Glutamatergic neuron (in vitro differentiated cells): ENCODE measurements around the gene DISC1. TPM values are rescaled to one million over a fixed set of nuclear protein-coding genes. Genes with fewer than 3 reads are reported as not detected.
A peak's percentile ranks its signal among the peaks of the same experiment; 100 is the strongest.
"Not testable (repeated sequence)": the region's sequence is repeated elsewhere in the genome, so short reads cannot be mapped to it uniquely, and the experiment has no call there.

Source experiments
- DNase-seq: peaks from one replicate; pipeline ENCODE4 v3.0.0; 2022
- H3K27ac Mint-ChIP-seq: one replicate; pipeline ENCODE4 v1.8.0; 2020; ENCODE audit warnings: mild to moderate bottlenecking, mixed read lengths, inconsistent platforms; ENCODE audit not compliant: unreplicated experiment
- H3K27me3 Mint-ChIP-seq: one replicate; pipeline ENCODE4 v1.8.0; 2020; ENCODE audit warnings: mild to moderate bottlenecking, moderate library complexity, mixed read lengths, inconsistent platforms; ENCODE audit not compliant: unreplicated experiment
- H3K36me3 Mint-ChIP-seq: one replicate; pipeline ENCODE4 v1.8.0; 2020; ENCODE audit warnings: mild to moderate bottlenecking, mixed read lengths, inconsistent platforms; ENCODE audit not compliant: unreplicated experiment
- H3K4me1 Mint-ChIP-seq: one replicate; pipeline ENCODE4 v1.8.0; 2020; ENCODE audit warnings: mild to moderate bottlenecking, low read depth, mixed read lengths, inconsistent platforms; ENCODE audit not compliant: unreplicated experiment
- H3K4me3 Mint-ChIP-seq: one replicate; pipeline ENCODE4 v1.8.0; 2020; ENCODE audit warnings: mild to moderate bottlenecking, mixed read lengths, inconsistent platforms; ENCODE audit not compliant: unreplicated experiment
- H3K9me3 Mint-ChIP-seq: one replicate; pipeline ENCODE4 v1.8.0; 2020; ENCODE audit warnings: mild to moderate bottlenecking, moderate library complexity, mixed read lengths, inconsistent platforms; ENCODE audit not compliant: unreplicated experiment
- CTCF ChIP-seq: fragments of 200-600 bp; sonication (generic); IDR thresholded peaks from one replicate; pipeline ENCODE4 v1.5.0; 2021; ENCODE audit not compliant: partially characterized antibody, unreplicated experiment
- total RNA-seq: library from RNA; stranded (reverse); fragmentation: NEBNext Ultra II Directional; extraction: Animal tissue kit (Norgen Biotek cat#: 25700); gene quantifications from one replicate; pipeline ENCODE4 v1.2.1, GENCODE V29; 2021; ENCODE audit not compliant: unreplicated experiment

Gene DISC1
- total RNA-seq, 1 donor from 2014 or later, result 9.1 TPM

DNA sequence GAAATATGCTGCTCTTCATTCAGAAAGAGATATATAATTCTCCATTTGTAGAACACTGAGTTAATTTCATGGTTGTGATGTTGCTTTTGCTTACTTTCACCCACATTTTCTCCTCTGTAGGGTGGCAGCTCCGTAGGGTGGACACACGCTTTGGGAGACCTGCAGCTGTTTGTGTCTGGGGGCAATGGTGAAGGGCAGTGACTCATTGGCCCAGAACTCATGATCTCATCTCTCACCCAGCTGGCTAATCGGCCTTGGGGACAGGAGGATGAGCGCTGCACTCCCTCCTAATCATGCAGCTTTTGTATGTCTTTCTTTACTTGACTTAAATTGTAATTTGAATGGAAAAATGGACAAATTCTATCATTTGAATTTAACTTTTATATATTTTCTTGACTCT, 9.6 kb downstream of the DISC1 start:
- no peaks in the 10 kb centered on the region for H3K27me3 Mint-ChIP-seq
- peaks cover 4% of the 10 kb centered on the region for H3K9me3 Mint-ChIP-seq
- peak overlapping the region; percentile 78 for H3K27ac Mint-ChIP-seq
- H3K4me1 Mint-ChIP-seq, result peaks cover 8% of the 10 kb centered on the region
- TF ChIP-seq CTCF, result no peak
- no peak overlapping the region for H3K4me3 Mint-ChIP-seq
- DNase-seq, result peak; percentile 46
- H3K36me3 Mint-ChIP-seq, result peaks cover 9% of the 10 kb centered on the region

DNA sequence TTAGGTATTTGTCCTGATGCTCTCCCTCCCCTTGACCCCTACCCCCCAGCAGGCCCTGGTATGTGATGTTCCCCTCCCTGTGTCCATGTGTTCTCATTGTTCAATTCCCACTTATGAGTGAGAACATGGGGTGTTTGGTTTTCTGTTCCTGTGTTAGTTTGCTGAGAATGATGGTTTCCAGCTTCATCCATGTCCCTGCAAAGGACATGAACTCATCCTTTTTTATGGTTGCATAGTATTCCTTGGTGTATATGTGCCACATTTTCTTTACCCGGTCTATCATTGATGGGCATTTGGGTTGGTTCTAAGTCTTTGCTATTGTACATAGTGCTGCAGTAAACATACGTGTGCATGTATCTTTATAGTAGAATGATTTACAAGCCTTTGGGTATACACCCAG, 10.3 kb downstream of the DISC1 start:
- H3K27ac Mint-ChIP-seq, H3K4me3 Mint-ChIP-seq, H3K9me3 Mint-ChIP-seq, DNase-seq, H3K4me1 Mint-ChIP-seq, H3K27me3 Mint-ChIP-seq: not testable (repeated sequence)
- peaks cover 11% of the 10 kb centered on the region for H3K36me3 Mint-ChIP-seq

- DNase-seq, result no peak
- Mint-ChIP-seq H3K4me3 (no peak overlapping the region), H3K9me3 (peaks cover 4% of the 10 kb centered on the region), H3K27ac (no peak overlapping the region), H3K36me3 (peaks cover 11% of the 10 kb centered on the region), H3K4me1 (peaks cover 8% of the 10 kb centered on the region), H3K27me3 (no peaks in the 10 kb centered on the region)
- TF ChIP-seq CTCF, result no peak
Observed at GRCh38 chr1:231638647-231639046, 12.1 kb downstream of the DISC1 start.

DNA sequence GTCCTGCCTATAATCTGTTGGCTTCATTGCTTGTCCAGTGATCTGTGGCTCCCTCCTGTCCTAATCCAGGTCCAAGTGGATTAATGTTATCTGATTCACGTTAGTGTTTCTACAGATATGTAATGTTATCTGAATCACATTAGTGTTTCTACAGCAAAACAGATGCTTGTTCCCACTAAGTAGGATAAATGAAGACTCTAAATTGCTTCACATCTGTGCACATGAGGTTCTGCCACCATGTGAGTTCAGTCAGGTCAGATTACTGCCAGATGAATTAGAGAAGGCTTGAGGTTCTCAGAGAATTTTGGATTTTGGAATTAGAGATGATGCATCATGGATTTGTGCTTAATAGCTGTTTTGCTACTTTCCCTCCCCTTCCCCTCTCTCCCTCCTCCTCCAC, 13.2 kb downstream of the DISC1 start:
- H3K27ac Mint-ChIP-seq, result no peak overlapping the region
- peaks cover 8% of the 10 kb centered on the region for H3K4me1 Mint-ChIP-seq
- no peak for TF ChIP-seq CTCF
- peaks cover 4% of the 10 kb centered on the region for H3K9me3 Mint-ChIP-seq
- no peaks in the 10 kb centered on the region for H3K27me3 Mint-ChIP-seq
- DNase-seq, result no peak
- no peak overlapping the region for H3K4me3 Mint-ChIP-seq
- H3K36me3 Mint-ChIP-seq, result peaks cover 11% of the 10 kb centered on the region

GRCh38 chr1:231641444-231641843, 14.9 kb downstream of the DISC1 start:
- peaks cover 11% of the 10 kb centered on the region for H3K36me3 Mint-ChIP-seq
- H3K27ac Mint-ChIP-seq, H3K27me3 Mint-ChIP-seq, H3K9me3 Mint-ChIP-seq, DNase-seq, H3K4me1 Mint-ChIP-seq, H3K4me3 Mint-ChIP-seq: not testable (repeated sequence)

- peaks cover 11% of the 10 kb centered on the region for H3K36me3 Mint-ChIP-seq
- not testable (repeated sequence) for DNase-seq, H3K27ac Mint-ChIP-seq, H3K9me3 Mint-ChIP-seq, H3K4me1 Mint-ChIP-seq, H3K4me3 Mint-ChIP-seq, H3K27me3 Mint-ChIP-seq
Observed at GRCh38 chr1:231642061-231642460, 15.5 kb downstream of the DISC1 start.

DNA sequence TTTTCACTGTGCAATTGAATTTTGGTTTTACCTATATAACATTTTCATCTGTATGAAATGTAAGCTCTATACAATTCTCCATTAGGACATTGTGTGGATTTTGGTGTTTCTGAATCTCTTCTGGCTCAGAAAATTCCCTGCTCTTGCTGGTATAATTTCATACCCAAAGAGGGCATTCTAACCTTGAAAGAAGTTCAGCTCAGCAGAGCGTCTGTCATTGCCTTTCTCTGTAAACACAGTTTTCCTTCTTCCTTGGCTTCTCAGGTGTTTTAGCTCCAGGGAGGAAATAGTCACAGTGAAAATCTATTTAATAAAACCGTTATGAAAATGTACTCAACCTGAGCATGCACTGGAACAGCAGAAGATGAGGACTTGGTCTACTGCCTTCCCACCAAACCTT, 16.0 kb downstream of the DISC1 start:
- peaks cover 8% of the 10 kb centered on the region for H3K36me3 Mint-ChIP-seq
- H3K4me1 Mint-ChIP-seq, result no peaks in the 10 kb centered on the region
- no peak overlapping the region for H3K27ac Mint-ChIP-seq
- H3K9me3 Mint-ChIP-seq, result peaks cover 6% of the 10 kb centered on the region
- no peak overlapping the region for H3K4me3 Mint-ChIP-seq
- no peak for DNase-seq
- no peaks in the 10 kb centered on the region for H3K27me3 Mint-ChIP-seq
- TF ChIP-seq CTCF, result no peak
